NCI-H460 (cell line): ENCODE results near the gene RBM47. TPM values are rescaled to one million over a fixed set of nuclear protein-coding genes. Genes with fewer than 3 reads are reported as not detected.

Experiments used
- DNase-seq: peaks from one replicate; pipeline ENCODE4 v3.0.0-alpha.2; 2016; ENCODE audit warnings: low read depth; ENCODE audit errors: extremely low read depth
- small RNA-seq, 2 experiments: library from RNA; depleted of rRNA; stranded (forward); fragments of <200 nt; gene quantifications; one replicate each; pipeline ENCODE3, GENCODE V24; 2014
- total RNA-seq: library from RNA; depleted of rRNA; stranded (reverse); fragments of >200 nt; shearing (Covaris generic); gene quantifications from 2 replicates; pipeline ENCODE4 v1.2.3, GENCODE V29; 2014; rRNA removed

Gene RBM47
- total RNA-seq, 1 experiment from 2014 or later = 47.3 TPM

GRCh38 chr4:40380647-40381046 lies 249.0 kb downstream of the RBM47 start:
- DNase-seq = no peak

- no peak for DNase-seq
Observed at GRCh38 chr4:40379248-40379647, 250.4 kb downstream of the RBM47 start.

- no peak for DNase-seq
Observed at GRCh38 chr4:40378619-40379018, 251.0 kb downstream of the RBM47 start.

- no peak for DNase-seq
Observed at GRCh38 chr4:40377512-40378365, 251.9 kb downstream of the RBM47 start.

- DNase-seq = no peak
Observed at GRCh38 chr4:40375620-40376019, 254.0 kb downstream of the RBM47 start.

- DNase-seq = no peak
Observed at GRCh38 chr4:40375095-40375494, 254.6 kb downstream of the RBM47 start.

GRCh38 chr4:40373636-40374035 lies 256.0 kb downstream of the RBM47 start:
- no peak for DNase-seq

Small RNA genes within 50 kb of the gene (small RNA-seq; reads per million reads assigned to genes)
- gene AC098869.1 = 0 reads per million in 2 experiments
- 0 to 0.29 reads per million in 2 experiments for gene MIR4802
- 0 reads per million in 2 experiments for gene RNU7-74P

Other genes with a start within 250 kb of the RBM47 start
- not detected in 2 replicates for gene NSUN7, start 120.1 kb upstream of the RBM47 start, total RNA-seq